HepG2 (cell line): ENCODE results near the gene MIGA2. TPM values are rescaled to one million over a fixed set of nuclear protein-coding genes. Genes with fewer than 3 reads are reported as not detected.
A peak's percentile ranks its signal among the peaks of the same experiment; 100 is the strongest.

Experiments
- AGO1 ChIP-seq: fragments of 200-400 bp; formaldehyde crosslinking; IDR thresholded peaks from 2 replicates; pipeline ENCODE4 v1.6.1; 2017; ENCODE audit warnings: mild to moderate bottlenecking, low read depth, low read length, moderate library complexity; ENCODE audit not compliant: poor library complexity, severe bottlenecking
- BHLHE40 ChIP-seq: IDR thresholded peaks from 2 replicates; pipeline ENCODE4 v1.6.1; 2011; ENCODE audit warnings: low read length, improper control_type of control experiment
- CHD4 ChIP-seq: fragments of 200-600 bp; sonication (generic); IDR thresholded peaks from 2 replicates; pipeline ENCODE4 v1.7.0; 2017; ENCODE audit warnings: mild to moderate bottlenecking, low read length, borderline replicate concordance
- CREBL2 ChIP-seq: sonication (generic); formaldehyde crosslinking; IDR thresholded peaks from 2 replicates; pipeline ENCODE4 v1.8.1; 2023; ENCODE audit warnings: missing genetic modification reagents, mild to moderate bottlenecking, borderline replicate concordance
- EP300 ChIP-seq, 3 experiments: sonication (generic) in 1 of 3; formaldehyde crosslinking in 1 of 3; IDR thresholded peaks; 2 replicates each; pipeline versions ENCODE4 v1.5.1 to v1.6.1; 2011 to 2020; ENCODE audit warnings: low read depth in 2 of 3, low read length in 2 of 3, borderline replicate concordance in 1 of 3, improper control_type of control experiment in 1 of 3, mild to moderate bottlenecking in 1 of 3, missing genetic modification reagents in 1 of 3, moderate library complexity in 1 of 3
- FOXC1 ChIP-seq: sonication (generic); formaldehyde crosslinking; IDR thresholded peaks from 2 replicates; pipeline ENCODE4 v1.8.0; 2022; ENCODE audit warnings: mild to moderate bottlenecking, missing genetic modification reagents, borderline replicate concordance
- GATA4 ChIP-seq: sonication (generic); IDR thresholded peaks from 2 replicates; pipeline ENCODE4 v1.6.1; 2016; ENCODE audit warnings: antibody characterized with exemption, low read depth, borderline replicate concordance
- GFI1 ChIP-seq: sonication (generic); formaldehyde crosslinking; IDR thresholded peaks from 2 replicates; pipeline ENCODE4 v1.5.0; 2020; ENCODE audit warnings: missing genetic modification reagents, mild to moderate bottlenecking, borderline replicate concordance
- HES4 ChIP-seq: sonication (generic); formaldehyde crosslinking; IDR thresholded peaks from 2 replicates; pipeline ENCODE4 v1.9.0; 2021; ENCODE audit warnings: mild to moderate bottlenecking, missing genetic modification reagents, borderline replicate concordance
- HOXA7 ChIP-seq: sonication (generic); formaldehyde crosslinking; IDR thresholded peaks from 2 replicates; pipeline ENCODE4 v1.8.1; 2022; ENCODE audit warnings: mild to moderate bottlenecking, missing genetic modification reagents, moderate library complexity
- IRF9 ChIP-seq: sonication (generic); formaldehyde crosslinking; IDR thresholded peaks from 2 replicates; pipeline ENCODE4 v1.8.0; 2022; ENCODE audit warnings: missing genetic modification reagents, mild to moderate bottlenecking, borderline replicate concordance
- MAFF ChIP-seq: IDR thresholded peaks from 2 replicates; pipeline ENCODE4 v1.6.1; 2011; ENCODE audit warnings: low read depth, low read length, improper control_type of control experiment
- MED1 ChIP-seq: sonication (generic); formaldehyde crosslinking; IDR thresholded peaks from 2 replicates; pipeline ENCODE4 v1.4.0; 2020; ENCODE audit warnings: missing genetic modification reagents
- NFE2L2 ChIP-seq: fragments of 150-350 bp; IDR thresholded peaks from 2 replicates; pipeline ENCODE4 v1.6.1; 2014; ENCODE audit warnings: low read length
- NFYC ChIP-seq: IDR thresholded peaks from 2 replicates; pipeline ENCODE4 v1.6.1; 2016; ENCODE audit warnings: missing genetic modification reagents, missing compliant biosample characterization
- NRL ChIP-seq: sonication (generic); formaldehyde crosslinking; IDR thresholded peaks from 2 replicates; pipeline ENCODE4 v1.5.0; 2020; ENCODE audit warnings: missing genetic modification reagents, mild to moderate bottlenecking, moderate library complexity, borderline replicate concordance
- SOX5 ChIP-seq: IDR thresholded peaks from 2 replicates; pipeline ENCODE4 v1.6.1; 2016; ENCODE audit warnings: borderline replicate concordance
- TFDP1 ChIP-seq: IDR thresholded peaks from 2 replicates; pipeline ENCODE4 v1.6.1; 2016; ENCODE audit warnings: missing compliant biosample characterization, missing genetic modification reagents, borderline replicate concordance
- TSC22D2 ChIP-seq: sonication (generic); formaldehyde crosslinking; IDR thresholded peaks from 2 replicates; pipeline ENCODE4 v1.5.1; 2020; ENCODE audit warnings: missing genetic modification reagents, mild to moderate bottlenecking, borderline replicate concordance
- U2AF2 ChIP-seq: fragments of 200-400 bp; formaldehyde crosslinking; IDR thresholded peaks from 2 replicates; pipeline ENCODE4 v1.6.1; 2017; ENCODE audit warnings: low read depth, mild to moderate bottlenecking, low read length
- ZNF275 ChIP-seq: sonication (generic); formaldehyde crosslinking; IDR thresholded peaks from 2 replicates; pipeline ENCODE4 v1.8.0; 2022; ENCODE audit warnings: missing genetic modification reagents, mild to moderate bottlenecking, inconsistent platforms, borderline replicate concordance
- ZNF317 ChIP-seq: sonication (generic); formaldehyde crosslinking; IDR thresholded peaks from 2 replicates; pipeline ENCODE4 v1.5.0; 2020; ENCODE audit warnings: mild to moderate bottlenecking, missing genetic modification reagents
- ZNF660 ChIP-seq: sonication (generic); formaldehyde crosslinking; IDR thresholded peaks from 2 replicates; pipeline ENCODE4 v1.5.1; 2020; ENCODE audit warnings: mild to moderate bottlenecking, low read depth, missing genetic modification reagents, borderline replicate concordance
- ZNF777 ChIP-seq: sonication (generic); formaldehyde crosslinking; IDR thresholded peaks from 2 replicates; pipeline ENCODE4 v1.4.0; 2020; ENCODE audit warnings: missing genetic modification reagents
- ZSCAN20 ChIP-seq: sonication (generic); formaldehyde crosslinking; IDR thresholded peaks from 2 replicates; pipeline ENCODE4 v1.4.0; 2020; ENCODE audit warnings: missing genetic modification reagents, mild to moderate bottlenecking, borderline replicate concordance
- ZSCAN5A ChIP-seq: sonication (generic); formaldehyde crosslinking; IDR thresholded peaks from 2 replicates; pipeline ENCODE4 v1.8.0; 2022; ENCODE audit warnings: mild to moderate bottlenecking, missing genetic modification reagents, borderline replicate concordance
- polyA plus RNA-seq, 8 experiments: library from polyadenylated mRNA; depleted of rRNA in 3 of 8; stranded (reverse) in 7 of 8; unstranded in 1 of 8; fragments of >200 nt; fragmentation: Illumina TruSeq in 4 of 8; extraction: Trizol in 4 of 8; gene quantifications; 2 replicates each; pipeline versions ENCODE4 v1.2.1 to v1.2.3, GENCODE V29; 2011 to 2016; ENCODE audit warnings: low read depth in 4 of 8, missing spikeins in 1 of 8, mixed read lengths in 1 of 8; ENCODE audit not compliant: insufficient read depth in 1 of 8
- total RNA-seq, 5 experiments: library from RNA; depleted of rRNA; stranded (reverse); fragments of >200 nt; fragmentation: Illumina TruSeq; extraction: Trizol; gene quantifications; 2 replicates each; pipeline ENCODE4 v1.2.3, GENCODE V29; 2016; ENCODE audit warnings: low read depth in 1 of 5

Gene MIGA2
- total and polyA plus RNA-seq, 2 of the 13 experiments (the other 11 are each of a cell fraction or from before 2014, with no cell fraction given) = 10.8 to 17.1 TPM

GRCh38 chr9:129064499-129064908, 28.1 kb downstream of the MIGA2 start (continued):
- no peak for TF ChIP-seq GATA4
- no peak; the same call in 1 of the 2 replicates for TF ChIP-seq NFE2L2
- TF ChIP-seq BHLHE40 = no peak
- peak; percentile 35 for TF ChIP-seq NFYC (CRISPR knock-in tag)
- no peak for TF ChIP-seq HOXA7
- peak in 1 of 2 experiments; percentile 21; a peak in 1 of 4 replicates for TF ChIP-seq EP300 (IDR thresholded peaks at IDR 0.05; ENCODE audit: low read depth in 2 of 2, low read length in 2 of 2)
- TF ChIP-seq EP300 (CRISPR knock-in tag; IDR thresholded peaks at IDR 0.05; ENCODE audit: borderline replicate concordance) = peak; percentile 47; the same call in 1 of the 2 replicates
- TF ChIP-seq U2AF2 = no peak
- TF ChIP-seq ZNF660 = no peak
- TF ChIP-seq TSC22D2 = no peak
- TF ChIP-seq GFI1 (CRISPR knock-in tag) = no peak
- no peak for TF ChIP-seq MAFF
- no peak for TF ChIP-seq ZSCAN5A (CRISPR knock-in tag)
- peak; percentile 55; the same call in 1 of the 2 replicates for TF ChIP-seq SOX5 (CRISPR knock-in tag)
- TF ChIP-seq IRF9 (CRISPR knock-in tag) = 0 out of 2 replicates have a peak, but pooled peaks have one; percentile 74
- peak; percentile 76 for TF ChIP-seq MED1 (CRISPR knock-in tag)
- no peak for TF ChIP-seq FOXC1
- TF ChIP-seq HES4 = no peak
- no peak for TF ChIP-seq ZSCAN20
- TF ChIP-seq ZNF777 (CRISPR knock-in tag) = no peak
- TF ChIP-seq AGO1 = no peak
- peak; percentile 89 for TF ChIP-seq ZNF317
- no peak for TF ChIP-seq CREBL2 (CRISPR knock-in tag)
- TF ChIP-seq ZNF275 (CRISPR knock-in tag) = no peak; the same call in 1 of the 2 replicates
- peak; percentile 71; the same call in 1 of the 2 replicates for TF ChIP-seq TFDP1
- TF ChIP-seq CHD4 = peak; percentile 38; the same call in 1 of the 2 replicates
- no peak for TF ChIP-seq NRL (CRISPR knock-in tag)
